GM21717 (cell line): ENCODE data around the gene BCOR.

ENCODE experiments used
- ATAC-seq: cut with Tn5 transposase; IDR thresholded peaks from one replicate; pipeline ENCODE4 v1.9.1; 2021; ENCODE audit warnings: mild to moderate bottlenecking, moderate library complexity; ENCODE audit not compliant: unreplicated experiment

BCOR gene

DNA sequence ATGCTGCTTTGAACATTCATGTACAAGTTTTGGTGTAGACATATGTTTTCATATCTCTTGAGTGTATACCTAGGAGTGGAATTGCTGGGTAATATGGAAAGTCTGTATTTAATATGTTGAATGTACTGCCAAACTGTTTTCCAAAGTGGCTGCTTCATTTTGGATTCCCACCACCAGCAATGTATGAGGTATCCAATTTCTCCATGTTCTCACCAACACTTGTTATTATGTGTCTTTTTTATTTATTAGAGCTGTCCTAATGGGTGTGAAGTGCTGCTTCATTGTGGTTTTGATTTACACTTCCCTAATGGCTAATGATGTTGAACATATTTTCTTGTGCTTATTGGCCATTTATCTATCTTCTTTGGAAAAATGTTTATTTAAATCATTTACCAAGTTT lies 60.4 kb downstream of the BCOR start:
- ATAC-seq: no peak

DNA sequence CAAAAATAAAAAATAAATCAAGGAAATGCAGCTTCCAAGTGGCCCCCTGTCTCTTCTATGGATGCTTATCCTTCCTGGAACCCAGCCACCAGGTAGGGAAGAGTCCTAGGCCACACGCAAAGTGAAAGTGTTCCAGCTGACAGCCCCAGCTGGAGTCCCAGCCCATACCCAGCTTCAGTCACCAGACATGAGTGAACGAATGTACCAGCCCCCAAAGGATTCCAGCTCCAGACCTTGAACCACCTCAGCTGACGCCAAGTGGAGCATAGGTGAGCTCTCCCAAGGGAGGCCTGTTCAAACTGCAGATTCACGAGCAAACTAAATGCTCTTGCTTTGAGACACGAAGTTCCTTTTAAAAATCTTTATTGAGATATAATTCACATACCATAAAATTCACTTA lies 62.0 kb downstream of the BCOR start:
- no peak for ATAC-seq

DNA sequence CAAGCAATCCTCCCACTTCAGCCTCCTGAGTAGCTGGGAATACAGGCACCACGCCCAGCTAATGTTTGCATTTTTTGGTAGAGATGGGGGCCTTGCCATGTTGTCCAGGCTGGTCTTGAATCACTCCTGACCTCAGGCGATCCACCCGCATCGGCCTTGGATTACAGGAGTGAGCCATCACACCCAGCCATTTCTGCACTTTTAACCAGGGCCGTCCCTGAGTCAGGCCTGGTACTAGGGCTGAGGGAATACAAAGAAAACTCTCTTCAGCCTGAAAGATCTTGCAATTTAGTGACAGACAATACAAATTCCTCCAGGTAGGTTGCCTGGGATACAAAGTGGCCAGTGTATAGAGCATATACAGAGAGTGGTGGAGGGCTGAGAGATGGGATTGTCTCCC lies 65.8 kb downstream of the BCOR start:
- ATAC-seq: no peak

DNA sequence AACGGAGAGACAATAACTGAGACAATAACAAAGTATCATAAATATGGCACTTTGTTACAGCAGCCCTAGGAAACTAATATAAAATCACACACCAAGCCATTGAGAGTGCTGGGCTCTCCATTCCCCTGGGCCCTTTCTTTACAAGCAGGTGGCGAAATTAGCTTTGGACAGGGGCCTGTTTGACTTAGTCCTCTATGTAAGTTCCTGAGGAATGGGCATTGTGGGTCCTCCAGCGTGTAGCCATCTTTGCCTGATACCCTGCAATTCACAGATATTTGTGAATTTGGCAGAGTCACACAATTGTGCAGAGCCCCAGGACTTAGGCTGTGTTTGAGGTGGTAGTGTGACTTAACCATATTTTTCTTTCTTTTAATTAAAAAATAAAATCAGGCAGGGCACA lies 67.6 kb downstream of the BCOR start:
- no peak for ATAC-seq

DNA sequence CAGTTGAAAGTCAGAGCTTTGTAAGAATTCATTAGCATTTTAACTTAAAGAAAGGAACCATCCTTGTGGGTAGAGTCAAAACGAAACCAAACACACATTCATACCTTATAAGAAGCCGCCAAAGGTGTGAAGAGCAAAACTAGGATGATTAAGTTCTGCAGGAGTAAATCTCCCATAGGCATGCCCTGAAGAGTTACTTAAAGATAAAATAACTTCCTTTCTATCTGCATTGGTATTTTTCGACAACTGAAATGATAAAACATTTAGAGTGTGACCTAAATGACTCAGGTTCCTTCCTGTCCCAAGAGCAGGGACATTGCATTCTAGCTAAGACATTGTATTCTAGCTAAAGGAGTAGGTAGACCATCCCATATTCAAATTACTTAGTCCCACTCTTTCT lies 75.3 kb downstream of the BCOR start:
- ATAC-seq: no peak

DNA sequence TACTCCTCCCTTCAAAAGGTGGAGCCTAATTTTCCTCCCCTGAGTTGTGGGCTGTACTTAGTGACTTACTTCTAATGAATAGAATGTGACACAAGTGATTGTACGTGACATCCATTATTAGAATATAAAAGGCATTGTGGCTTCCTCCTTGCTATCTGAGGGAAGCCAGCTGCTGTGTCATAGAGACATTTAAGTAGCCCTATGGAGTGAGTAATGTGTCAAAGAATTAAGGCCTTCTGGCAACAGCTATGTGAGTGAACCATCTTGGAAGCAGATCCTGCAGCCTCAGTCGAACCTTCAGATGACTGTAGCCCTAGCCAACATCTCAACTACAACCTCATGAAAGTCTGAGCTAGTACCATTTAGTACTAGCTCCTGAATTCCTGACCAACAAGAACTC lies 76.1 kb downstream of the BCOR start:
- no peak for ATAC-seq

DNA sequence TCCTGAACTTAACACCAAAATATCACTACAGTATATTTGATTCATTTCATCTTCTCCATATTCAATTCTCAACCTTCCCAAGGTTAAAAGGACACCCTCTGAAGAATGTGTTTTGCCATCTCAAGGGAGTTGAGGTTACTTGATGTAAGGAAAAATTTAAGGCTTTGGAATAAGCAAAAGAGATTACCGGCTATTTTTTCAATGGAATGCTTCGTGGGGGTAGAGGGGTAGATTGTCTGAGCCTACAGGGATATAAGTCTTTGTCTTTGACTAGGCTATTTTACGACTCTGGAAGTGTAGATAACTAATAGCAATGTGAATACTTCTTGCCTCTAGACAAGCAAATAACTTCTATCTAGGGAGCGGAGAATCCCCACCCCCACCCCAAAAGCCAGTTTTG lies 78.2 kb downstream of the BCOR start:
- ATAC-seq: no peak

DNA sequence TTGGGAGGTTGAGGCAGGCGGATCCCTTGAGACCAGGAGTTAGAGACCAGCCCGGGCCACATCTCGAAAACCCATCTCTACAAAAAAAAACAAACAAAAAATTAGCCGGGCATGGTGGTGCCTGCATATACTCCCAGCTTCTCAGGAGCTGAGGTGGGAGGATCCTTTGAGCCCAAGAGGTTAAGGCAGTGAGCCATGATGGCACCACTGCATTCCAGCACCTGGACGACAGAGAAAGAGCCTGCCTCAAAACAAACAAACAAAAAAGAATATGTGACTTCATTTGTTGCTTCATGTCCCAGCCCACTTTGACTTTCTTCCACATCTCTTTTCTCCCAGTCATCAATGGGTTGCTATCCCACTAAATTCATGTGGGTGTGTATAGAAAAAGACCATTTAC lies 79.7 kb downstream of the BCOR start:
- no peak for ATAC-seq

DNA sequence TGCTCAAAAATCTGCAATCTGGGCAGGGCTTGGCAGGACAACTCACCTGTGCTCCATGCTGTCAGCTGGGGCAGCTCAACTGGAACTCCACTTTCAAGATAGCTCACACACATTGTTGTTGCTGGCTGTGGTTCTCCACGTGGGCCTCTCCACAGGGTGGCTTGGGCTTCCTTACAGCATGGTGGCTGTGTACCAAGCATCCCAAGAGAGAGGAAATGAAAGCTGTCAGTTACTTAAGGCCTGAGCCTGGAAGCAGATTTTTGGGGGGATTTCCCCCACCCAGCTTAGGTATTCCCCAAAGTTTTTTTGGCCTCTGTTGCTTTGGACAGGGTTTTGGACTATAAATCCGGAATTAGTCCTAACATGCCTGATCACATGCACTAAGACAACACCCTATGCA lies 81.0 kb downstream of the BCOR start:
- ATAC-seq: no peak

DNA sequence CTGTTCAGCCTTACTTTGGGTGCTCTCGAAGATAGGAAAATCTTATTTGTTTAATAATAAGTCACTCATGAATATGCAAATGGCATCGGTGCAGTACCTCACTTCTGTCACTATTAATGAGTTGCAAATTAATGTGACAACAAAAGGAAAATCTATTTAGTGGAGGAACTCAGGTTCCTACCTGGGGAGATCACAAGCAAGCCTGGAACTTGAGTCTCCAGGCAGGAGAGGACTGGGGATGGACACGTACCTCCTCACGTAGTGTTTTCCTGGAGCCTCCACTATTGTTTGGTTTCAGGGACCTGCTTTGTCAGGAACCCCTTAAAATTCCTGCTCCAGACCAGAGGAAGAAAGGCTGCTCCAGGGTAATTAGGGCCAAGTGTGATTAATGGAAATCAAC lies 82.1 kb downstream of the BCOR start:
- no peak for ATAC-seq

DNA sequence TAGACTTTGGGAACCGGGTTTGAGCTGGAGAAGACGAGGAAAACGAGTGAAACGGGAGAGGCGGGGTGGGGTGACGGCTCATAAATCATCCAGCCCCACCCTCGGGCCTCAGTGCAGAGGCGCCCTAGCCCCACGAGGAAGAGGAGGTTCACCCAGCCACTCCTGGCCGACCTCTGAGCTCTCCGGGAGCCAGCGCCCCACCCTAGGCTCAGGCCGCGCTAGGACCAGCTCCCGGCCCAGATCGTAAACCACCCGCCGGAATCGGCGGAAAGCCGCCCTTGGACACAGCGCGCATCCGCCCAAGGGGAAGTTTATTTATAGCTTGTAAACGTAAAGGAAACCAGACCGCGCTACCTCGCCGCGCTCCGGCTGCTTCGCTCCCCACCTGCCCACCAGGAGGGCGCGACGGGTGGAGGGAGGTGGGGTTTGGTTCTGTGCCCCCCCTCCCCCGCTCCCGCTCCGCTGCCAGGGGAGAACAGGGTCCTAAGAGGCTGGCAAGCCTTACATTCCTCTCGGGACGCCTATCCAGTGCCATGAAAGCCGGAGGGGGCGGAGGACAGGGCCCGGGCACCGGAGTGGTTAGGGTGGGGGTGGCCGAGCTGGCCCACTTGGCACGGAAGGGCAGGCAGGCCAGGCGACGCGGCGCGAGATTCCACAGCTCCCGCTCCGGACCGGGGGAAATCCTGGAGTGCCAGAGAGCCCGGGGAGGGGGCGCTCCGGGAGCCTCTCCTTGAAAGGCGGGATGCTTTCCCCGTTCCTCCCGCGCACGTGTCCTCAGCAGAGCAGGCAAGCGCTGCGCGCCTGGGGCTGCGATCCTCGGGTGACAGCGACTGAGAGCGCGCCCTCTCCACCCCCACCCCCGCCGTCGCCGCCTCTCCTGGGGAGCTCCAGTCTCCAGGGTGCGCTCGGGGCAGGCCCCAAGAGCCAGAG lies 84.2 kb downstream of the BCOR start:
- ATAC-seq: no peak

DNA sequence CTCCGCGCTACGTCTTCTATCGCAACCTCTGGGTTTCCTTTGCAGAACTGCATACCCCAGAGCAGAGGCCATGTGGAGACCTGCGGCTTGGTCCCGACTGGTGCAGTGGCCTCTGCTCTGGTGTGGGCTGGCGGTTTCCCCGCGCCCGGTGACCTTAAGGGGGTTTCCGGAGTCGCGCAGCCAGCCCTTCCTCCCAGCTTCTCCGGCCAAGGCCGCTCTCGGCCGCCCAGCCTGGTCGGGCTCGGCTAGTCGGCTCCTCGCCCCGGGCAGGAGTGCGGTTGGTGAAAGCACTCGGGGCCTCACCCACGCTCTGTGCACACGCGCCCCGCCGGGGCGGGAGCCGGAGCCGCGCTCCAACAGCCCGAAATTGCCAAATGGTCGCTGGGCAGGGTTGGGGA lies 84.9 kb downstream of the BCOR start:
- ATAC-seq: no peak

DNA sequence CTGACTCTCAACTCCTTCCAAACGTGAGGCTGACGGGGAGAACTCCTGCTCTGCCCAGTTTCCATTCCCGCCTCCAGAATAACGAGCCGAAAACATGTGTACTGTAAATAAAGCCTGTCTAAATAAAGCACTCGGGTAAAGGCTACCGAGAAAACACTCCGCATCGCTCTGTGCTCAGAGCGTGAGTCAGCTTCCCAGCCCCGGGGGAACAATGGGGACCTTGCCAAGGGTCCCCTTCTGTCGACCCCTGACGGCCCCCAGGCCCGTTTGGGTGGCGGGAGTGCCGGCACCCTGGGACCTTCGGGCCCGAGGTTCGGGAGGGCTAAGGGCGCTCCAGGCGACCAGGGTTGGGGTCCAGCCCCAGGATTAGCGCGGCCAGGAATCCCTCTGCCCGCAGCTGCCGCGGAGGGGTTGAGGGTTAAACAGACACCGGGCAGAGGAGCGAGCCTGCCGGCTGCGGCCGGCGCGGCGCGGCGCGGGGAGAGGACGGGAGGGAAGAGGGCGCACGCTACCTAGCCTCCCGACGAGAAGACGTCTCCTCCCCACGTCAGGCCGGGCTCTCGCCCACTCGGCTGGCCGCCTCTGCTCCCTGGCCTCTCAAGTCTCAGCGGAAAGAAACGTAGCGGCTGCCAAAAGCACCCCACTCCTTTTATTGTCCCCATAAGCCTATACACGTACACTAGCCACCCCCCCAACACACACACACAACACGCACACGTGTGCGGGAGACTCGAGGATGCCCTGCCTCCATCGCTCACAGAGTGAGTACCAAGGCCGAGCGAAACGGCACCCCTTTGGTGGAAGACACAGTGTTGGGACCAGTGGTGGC lies 85.5 kb downstream of the BCOR start:
- ATAC-seq: no peak

DNA sequence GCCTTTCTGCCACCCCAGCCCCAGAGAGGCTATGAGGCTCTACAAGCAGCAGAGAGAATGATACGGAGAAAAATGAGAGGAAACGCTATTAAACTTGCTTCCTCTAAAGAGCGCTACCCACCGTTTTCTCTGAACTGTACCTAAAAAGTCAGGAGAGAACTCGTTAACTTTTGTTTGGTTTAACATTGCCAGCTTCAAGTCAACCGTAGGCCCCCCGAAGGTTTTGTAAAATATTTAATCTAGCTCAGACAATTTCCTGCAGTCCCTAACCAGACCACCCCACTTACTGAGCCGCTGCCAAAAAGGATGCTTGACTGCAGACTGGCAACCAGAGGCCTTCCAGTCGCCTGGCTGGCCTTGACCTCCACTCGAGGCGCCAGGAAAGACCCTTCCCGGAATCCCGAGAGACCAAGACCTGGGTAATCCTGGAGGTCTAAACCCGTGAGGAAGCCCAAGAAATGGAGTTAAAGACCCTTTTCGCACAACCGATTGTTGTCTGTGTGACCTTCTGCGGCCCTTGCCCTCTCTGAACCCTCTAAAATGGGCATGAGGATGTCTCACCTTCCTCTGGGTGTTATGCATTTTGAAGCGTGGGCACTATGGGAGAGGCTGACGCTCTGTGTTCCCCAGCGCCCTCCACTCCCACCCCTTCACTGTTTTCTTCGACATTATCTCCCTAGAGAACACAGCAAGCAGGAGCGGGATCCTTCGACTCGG lies 86.3 kb downstream of the BCOR start:
- ATAC-seq: no peak

DNA sequence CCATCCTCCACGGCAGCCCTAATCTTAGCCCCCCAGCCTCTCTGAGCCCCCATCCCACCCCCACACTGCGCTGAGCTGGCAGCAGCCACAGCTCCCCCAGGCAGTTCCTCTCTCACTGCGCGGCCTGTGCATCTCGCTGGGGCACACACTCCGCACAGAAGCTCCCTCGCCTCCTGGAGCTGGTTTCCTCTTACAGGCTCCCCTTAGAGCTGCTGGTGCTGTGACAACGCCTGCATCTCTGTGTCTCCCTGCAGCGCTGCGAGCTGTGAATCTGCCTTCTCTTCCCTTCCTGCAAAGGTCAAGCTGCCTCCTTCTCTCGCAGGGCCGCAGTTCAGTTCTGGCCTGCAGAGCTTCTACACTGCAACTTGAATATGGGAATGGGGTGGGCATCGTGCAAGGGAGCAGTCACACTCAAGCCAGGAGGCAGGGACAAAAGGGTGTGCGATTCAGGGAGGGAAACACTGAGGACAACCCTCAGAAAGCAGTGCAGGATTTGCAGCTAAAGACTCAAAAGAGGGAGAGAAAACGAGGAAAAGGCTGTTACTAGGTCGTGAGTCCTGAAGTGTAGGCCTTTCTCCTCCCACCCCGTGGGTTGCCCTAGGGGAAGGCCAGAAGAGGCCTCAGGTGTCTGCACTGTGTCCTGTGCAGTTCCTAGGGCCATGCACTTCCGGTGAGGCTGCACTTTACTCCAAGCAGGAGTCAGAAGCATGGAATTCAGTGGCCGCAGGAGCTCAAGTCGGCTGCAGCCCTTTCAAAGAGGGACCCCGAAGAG lies 87.0 kb downstream of the BCOR start:
- no peak for ATAC-seq

DNA sequence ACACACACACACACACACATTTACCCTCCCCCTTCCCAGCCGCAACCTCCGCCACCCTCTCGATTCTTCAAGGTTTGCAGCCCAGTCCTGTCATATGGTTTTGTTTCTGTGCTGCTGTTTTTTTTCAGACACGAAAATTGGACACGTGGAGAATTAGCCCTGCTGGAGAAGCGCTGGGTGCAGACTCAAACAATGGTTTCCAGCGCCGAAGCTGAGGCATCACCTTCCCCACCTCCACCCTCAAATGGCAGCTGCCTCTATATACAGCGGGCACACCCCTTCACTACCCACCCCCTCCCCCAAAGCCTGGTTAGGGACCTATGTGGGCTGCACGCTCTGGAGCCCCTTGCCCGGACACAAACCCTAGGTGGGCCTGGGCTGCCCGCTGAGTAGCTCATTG lies 87.9 kb downstream of the BCOR start:
- no peak for ATAC-seq

DNA sequence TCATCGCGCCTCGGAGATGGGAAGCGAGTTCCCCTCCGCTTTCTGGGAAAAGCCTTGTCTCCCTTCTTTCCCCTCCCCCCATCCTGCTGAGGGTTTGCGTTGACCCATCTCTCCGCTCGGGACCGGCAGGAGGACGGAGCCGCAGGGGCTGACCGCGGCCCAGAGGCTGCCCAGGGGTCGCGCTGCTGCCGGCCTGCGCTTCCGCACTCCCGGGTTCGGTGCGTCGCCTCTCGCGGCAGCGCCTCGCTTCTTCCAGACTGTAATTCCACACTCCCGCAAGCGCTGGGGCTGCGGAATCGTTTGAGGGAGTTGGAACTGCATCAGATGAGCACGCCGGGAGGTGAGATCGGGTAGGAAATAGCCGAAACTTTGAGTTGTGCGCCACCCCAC lies 88.3 kb downstream of the BCOR start:
- no peak for ATAC-seq

DNA sequence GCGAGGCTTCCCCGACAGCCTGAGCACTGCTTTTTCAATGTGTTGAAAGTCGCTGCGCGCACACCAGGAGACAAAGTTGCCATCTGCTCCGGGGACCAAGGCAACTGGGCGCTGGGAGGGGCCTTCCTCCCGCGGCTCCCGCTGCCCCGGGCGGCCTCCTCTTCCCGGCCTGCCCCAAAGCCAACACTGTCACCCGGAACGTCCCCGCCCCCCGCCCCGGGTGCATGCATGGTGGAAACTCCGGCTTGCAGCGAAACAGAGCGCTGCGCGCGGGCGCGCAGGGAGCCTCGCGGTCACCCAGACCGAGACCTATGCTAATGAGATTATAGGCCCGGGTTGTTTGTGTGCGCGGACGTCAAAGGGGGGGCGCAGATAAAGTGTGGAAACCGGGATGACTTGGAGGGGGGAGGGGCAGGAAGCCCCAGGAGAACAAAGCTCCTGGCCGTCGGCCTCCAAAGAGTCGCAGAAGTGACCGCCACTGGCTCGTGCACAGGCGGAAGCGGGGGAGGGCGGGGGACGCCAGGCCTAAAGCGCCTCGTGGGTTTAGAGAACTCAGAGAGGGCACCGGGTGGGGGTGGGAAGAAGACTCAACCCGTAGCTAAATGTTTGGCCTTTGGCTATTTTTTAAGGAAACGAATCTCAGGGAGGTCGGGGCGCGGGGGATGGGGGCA lies 88.8 kb downstream of the BCOR start:
- no peak for ATAC-seq

DNA sequence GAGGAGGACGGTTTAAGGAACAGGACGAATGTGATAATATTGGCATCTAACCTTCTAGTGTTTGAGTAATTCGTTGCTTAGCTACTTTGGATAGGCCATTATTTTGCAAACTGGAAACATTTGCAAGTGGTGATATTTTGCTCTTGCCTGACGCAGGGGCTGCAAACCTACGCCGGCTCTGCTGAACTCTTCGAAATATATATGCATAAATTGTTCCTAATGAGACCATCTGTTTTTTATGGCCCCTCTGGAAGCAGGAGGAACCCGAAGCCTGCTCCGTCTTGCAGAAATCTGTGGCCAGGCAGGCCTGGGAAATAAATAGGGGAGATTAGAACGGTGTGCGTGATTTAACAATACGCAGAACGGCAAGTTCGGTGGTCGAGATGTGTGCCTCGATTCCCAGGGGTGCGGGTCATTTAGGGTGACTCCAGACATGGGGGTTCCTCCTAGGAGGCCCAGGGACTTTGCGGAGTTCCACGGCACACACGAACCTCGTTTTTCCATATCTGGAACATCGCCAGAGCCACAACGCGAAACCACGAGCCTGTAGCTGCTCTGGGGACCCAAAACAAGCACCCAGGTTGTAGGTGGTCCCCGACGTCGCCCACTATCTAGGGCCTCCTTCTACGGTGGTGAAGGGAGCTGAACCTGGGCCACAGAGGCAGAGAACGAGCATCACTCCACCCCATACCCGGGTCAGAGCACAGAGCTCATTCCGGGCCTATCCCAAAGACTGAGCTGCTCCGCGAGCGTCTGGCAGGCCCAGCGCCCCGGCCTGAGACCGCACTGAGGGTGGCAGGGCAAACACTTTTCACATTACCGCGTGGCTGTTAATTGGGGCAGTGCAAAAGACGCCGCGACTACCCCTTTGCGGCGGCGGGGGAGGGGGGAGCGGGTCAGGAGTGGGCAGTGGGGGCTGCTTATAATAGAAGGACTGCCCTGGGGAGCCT lies 89.7 kb downstream of the BCOR start:
- ATAC-seq: no peak
